ENCODE measurements around the gene DNHD1. TPM values are rescaled to one million over a fixed set of nuclear protein-coding genes. Genes with fewer than 3 reads are reported as not detected.
A peak's percentile ranks its signal among the peaks of the same experiment; 100 is the strongest.

DNHD1 gene
- total and polyA plus RNA-seq, 2 experiments from 2014 or later = 3.6 to 9.6 TPM

GRCh38 chr11:6480299-6480914, 16.7 kb upstream of the DNHD1 start:
- DNase-seq (ENCODE audit: low spot score) = no peak
- Mint-ChIP-seq H3K4me1 (peaks cover 21% of the 10 kb centered on the region), H3K9me3 (no peaks in the 10 kb centered on the region; the same call in 2 of the 3 replicates), H3K27ac (peak overlapping the region; percentile 99), H3K36me3 (ENCODE audit: low read depth) (peaks cover 52% of the 10 kb centered on the region), H3K27me3 (ENCODE audit: insufficient read depth, low read depth, poor library complexity) (peaks cover 11% of the 10 kb centered on the region), H3K4me3 (peak overlapping the region; percentile 99)
- Histone ChIP-seq H4K20me1 (replicated peaks; ENCODE audit: insufficient read depth) (peaks cover 14% of the 10 kb centered on the region), H3K4me3 (peak overlapping the region; percentile 95), H3K4me1 (ENCODE audit: insufficient read depth) (peaks cover 9% of the 10 kb centered on the region; the same call in 1 of the 2 replicates), H3K27me3 (ENCODE audit: insufficient read depth) (no peaks in the 10 kb centered on the region), H3K36me3 (ENCODE audit: insufficient read depth) (peaks cover 32% of the 10 kb centered on the region), H3K9me2 (ENCODE audit: insufficient read depth) (no peaks in the 10 kb centered on the region), H3F3A (replicated peaks; ENCODE audit: low read depth) (peaks cover 13% of the 10 kb centered on the region; the same call in 1 of the 2 replicates), H3K27ac (ENCODE audit: low read depth) (peak overlapping the region; percentile 96), H3K79me2 (replicated peaks; ENCODE audit: insufficient read depth) (peaks cover 49% of the 10 kb centered on the region), H3K4me2 (peak overlapping the region; percentile 96), H2AFZ (0 out of 2 replicates have a peak overlapping the region, but pooled peaks have one; percentile 29)
- TF ChIP-seq CTCF (conservative IDR thresholded peaks at IDR 0.05; ENCODE audit: low read depth in 2 of 2) = no peak
- no peak; the same call in 2 of the 3 replicates for ATAC-seq

- peaks cover 9% of the 10 kb centered on the region for H3K27me3 Mint-ChIP-seq (ENCODE audit: insufficient read depth, low read depth, poor library complexity)
- Histone ChIP-seq H3K36me3 (ENCODE audit: insufficient read depth) (peaks cover 40% of the 10 kb centered on the region), H3K27ac (ENCODE audit: low read depth) (peak within 1 kb of the TSS; percentile 96), H2AFZ (peak within 1 kb of the TSS; percentile 44; the same call in 1 of the 2 replicates), H3K4me2 (peak within 1 kb of the TSS; percentile 97), H3K4me1 (ENCODE audit: insufficient read depth) (peaks cover 6% of the 10 kb centered on the region; the same call in 1 of the 2 replicates), H3K27me3 (ENCODE audit: insufficient read depth) (no peaks in the 10 kb centered on the region), H4K20me1 (replicated peaks; ENCODE audit: insufficient read depth) (peaks cover 14% of the 10 kb centered on the region), H3F3A (replicated peaks; ENCODE audit: low read depth) (peaks cover 13% of the 10 kb centered on the region; the same call in 1 of the 2 replicates), H3K9me2 (ENCODE audit: insufficient read depth) (no peaks in the 10 kb centered on the region), H3K79me2 (replicated peaks; ENCODE audit: insufficient read depth) (peaks cover 49% of the 10 kb centered on the region), H3K4me3 (peak within 1 kb of the TSS; percentile 95)
- H3K27ac Mint-ChIP-seq = peak within 1 kb of the TSS; percentile 99
- peak within 1 kb of the TSS; percentile 99 for H3K4me3 Mint-ChIP-seq
- ATAC-seq (peak; percentile 96), DNase-seq (ENCODE audit: low spot score) (peak; percentile 99)
- H3K4me1 Mint-ChIP-seq = peaks cover 14% of the 10 kb centered on the region
- no peaks in the 10 kb centered on the region; the same call in 2 of the 3 replicates for H3K9me3 Mint-ChIP-seq
- H3K36me3 Mint-ChIP-seq (ENCODE audit: low read depth) = peaks cover 49% of the 10 kb centered on the region
- TF ChIP-seq CREB1 (CRISPR knock-in tag; IDR thresholded peaks at IDR 0.05; ENCODE audit: low read depth) = peak; percentile 96
- no peak for TF ChIP-seq ZNF114 (CRISPR knock-in tag; IDR thresholded peaks at IDR 0.05)
- no peak for TF ChIP-seq NANOG (IDR thresholded peaks at IDR 0.05; ENCODE audit: borderline replicate concordance)
- no peak for TF ChIP-seq ZNF462 (CRISPR knock-in tag; IDR thresholded peaks at IDR 0.05)
- TF ChIP-seq STAT1 (IDR thresholded peaks at IDR 0.05; ENCODE audit: unreplicated experiment) = no peak
- peak; percentile 90 for TF ChIP-seq ETS1 (IDR thresholded peaks at IDR 0.05)
These were observed 15.8 kb upstream of the DNHD1 start, which contains the start of the genes ARFIP2 and TIMM10B for GRCh38 chr11:6481012-6481923. TSS of gene ARFIP2 (minus strand) at chr11:6481331. CDS start at chr11:6480421, 910 bp downstream. TSS of gene TIMM10B (plus strand) at chr11:6481501. CDS start at chr11:6481517, 16 bp downstream.
